ENCODE measurements around the gene ITGA5.

DNA sequence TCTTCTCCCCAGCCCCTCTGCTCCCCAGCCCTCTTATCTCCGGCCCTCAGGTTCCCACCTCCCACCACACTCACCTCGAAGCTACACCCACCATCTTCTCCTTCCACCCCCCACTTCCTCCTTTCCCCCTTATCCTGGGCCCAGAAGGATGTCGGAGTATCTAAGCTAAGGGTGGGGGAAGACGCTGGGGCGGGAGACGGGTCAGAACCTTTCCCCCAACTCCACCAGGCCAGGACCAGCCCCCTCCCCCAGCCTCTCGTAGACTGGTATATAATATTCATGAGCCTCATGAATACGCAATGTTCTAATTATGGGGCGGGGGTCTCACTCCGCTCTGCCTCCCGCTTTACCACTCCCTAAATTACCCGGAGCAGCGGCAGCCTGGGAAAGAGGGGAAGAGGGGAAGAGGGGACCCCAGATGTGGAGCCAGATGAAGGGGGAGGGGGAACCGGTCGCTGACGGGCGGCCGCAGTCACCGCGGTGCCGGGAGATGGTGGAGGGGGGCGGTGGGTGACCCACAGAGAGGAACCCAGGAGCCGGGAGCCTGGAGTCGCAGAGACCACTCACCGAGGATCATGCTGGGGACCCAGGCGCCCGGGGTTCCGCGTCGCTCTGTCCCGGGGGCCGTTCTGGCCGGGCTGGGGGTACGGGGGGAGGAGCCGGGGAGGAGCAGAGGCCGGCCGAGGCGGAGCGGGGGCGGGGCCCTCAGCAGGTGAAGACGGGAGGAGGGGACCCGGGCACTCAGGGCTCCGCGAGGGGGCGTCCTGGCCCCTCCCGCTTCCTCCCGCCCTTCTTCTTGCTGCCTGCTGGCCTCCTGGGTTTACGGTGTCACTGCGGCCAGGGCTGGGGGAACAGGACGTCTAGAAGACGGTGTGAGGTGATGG lies 28.2 kb downstream of the ITGA5 start:
- TF ChIP-seq TAF1 (IDR thresholded peaks at IDR 0.05; ENCODE audit: control insufficient read depth, extremely low read depth, insufficient read depth, low read length, severe bottlenecking), result peak; percentile 77
- TF ChIP-seq ADNP (tag; IDR thresholded peaks at IDR 0.05), result no peak
- TF ChIP-seq GABPB1 (CRISPR knock-in tag; IDR thresholded peaks at IDR 0.05), result no peak
- TF ChIP-seq HNRNPH1 (optimal IDR thresholded peaks at IDR 0.05; ENCODE audit: low read depth, low read length), result no peak
- no peak for TF ChIP-seq CHD2 (IDR thresholded peaks at IDR 0.05; ENCODE audit: low read depth, low read length)
- TF ChIP-seq, protein P1, sequence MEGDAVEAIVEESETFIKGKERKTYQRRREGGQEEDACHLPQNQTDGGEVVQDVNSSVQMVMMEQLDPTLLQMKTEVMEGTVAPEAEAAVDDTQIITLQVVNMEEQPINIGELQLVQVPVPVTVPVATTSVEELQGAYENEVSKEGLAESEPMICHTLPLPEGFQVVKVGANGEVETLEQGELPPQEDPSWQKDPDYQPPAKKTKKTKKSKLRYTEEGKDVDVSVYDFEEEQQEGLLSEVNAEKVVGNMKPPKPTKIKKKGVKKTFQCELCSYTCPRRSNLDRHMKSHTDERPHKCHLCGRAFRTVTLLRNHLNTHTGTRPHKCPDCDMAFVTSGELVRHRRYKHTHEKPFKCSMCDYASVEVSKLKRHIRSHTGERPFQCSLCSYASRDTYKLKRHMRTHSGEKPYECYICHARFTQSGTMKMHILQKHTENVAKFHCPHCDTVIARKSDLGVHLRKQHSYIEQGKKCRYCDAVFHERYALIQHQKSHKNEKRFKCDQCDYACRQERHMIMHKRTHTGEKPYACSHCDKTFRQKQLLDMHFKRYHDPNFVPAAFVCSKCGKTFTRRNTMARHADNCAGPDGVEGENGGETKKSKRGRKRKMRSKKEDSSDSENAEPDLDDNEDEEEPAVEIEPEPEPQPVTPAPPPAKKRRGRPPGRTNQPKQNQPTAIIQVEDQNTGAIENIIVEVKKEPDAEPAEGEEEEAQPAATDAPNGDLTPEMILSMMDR (IDR thresholded peaks at IDR 0.05 in 2 of 3, conservative IDR thresholded peaks at IDR 0.05 in 1 of 3; ENCODE audit: insufficient read depth in 2 of 3, low read depth in 1 of 3, low read length in 3 of 3), result peak in 2 of 3 experiments; percentile 52 to 55; a peak in 4 of 6 replicates
